Liver (tissue), 3 donors: ENCODE results near the gene ZSWIM4.

Experiments
- ATF3 ChIP-seq: IDR thresholded peaks from 2 replicates; pipeline ENCODE4 v1.6.1; 2016; ENCODE audit warnings: antibody characterized with exemption
- CTCF ChIP-seq: fragments of 150-350 bp; IDR thresholded peaks from 2 replicates; pipeline ENCODE4 v1.5.1; 2017; ENCODE audit warnings: improper control_type of control experiment, low read depth, low read length; ENCODE audit not compliant: missing input control
- EGR1 ChIP-seq, 2 donors: IDR thresholded peaks; 2 replicates each; pipeline ENCODE4 v1.6.1; 2016 to 2018; ENCODE audit warnings: antibody characterized with exemption in 2 of 2, low read depth in 2 of 2
- GABPA ChIP-seq, 2 donors: IDR thresholded peaks in 1 of 2; conservative IDR thresholded peaks in 1 of 2; 2 replicates each; pipeline ENCODE4 v1.6.1; 2016; ENCODE audit warnings: antibody characterized with exemption in 2 of 2, mild to moderate bottlenecking in 1 of 2, moderate library complexity in 1 of 2
- HNF4A ChIP-seq, 2 donors: conservative IDR thresholded peaks; 2 replicates each; pipeline ENCODE4 v1.6.1; 2016; ENCODE audit warnings: antibody characterized with exemption in 2 of 2, mild to moderate bottlenecking in 2 of 2
- MAX ChIP-seq: IDR thresholded peaks from 2 replicates; pipeline ENCODE4 v1.6.1; 2016; ENCODE audit warnings: antibody characterized with exemption
- RAD21 ChIP-seq, 2 donors: IDR thresholded peaks; 2 replicates each; pipeline ENCODE4 v1.6.1; 2016; ENCODE audit warnings: antibody characterized with exemption in 2 of 2, mild to moderate bottlenecking in 2 of 2
- REST ChIP-seq: IDR thresholded peaks from 2 replicates; pipeline ENCODE4 v1.6.1; 2016; ENCODE audit warnings: antibody characterized with exemption, mild to moderate bottlenecking
- RXRA ChIP-seq, 2 donors: IDR thresholded peaks; 2 replicates each; pipeline ENCODE4 v1.6.1; 2017 to 2018; ENCODE audit warnings: antibody characterized with exemption in 2 of 2, mild to moderate bottlenecking in 1 of 2
- SP1 ChIP-seq: IDR thresholded peaks from 2 replicates; pipeline ENCODE4 v1.6.1; 2018; ENCODE audit warnings: antibody characterized with exemption, mild to moderate bottlenecking
- TAF1 ChIP-seq: conservative IDR thresholded peaks from 2 replicates; pipeline ENCODE4 v1.6.1; 2016; ENCODE audit warnings: antibody characterized with exemption, mild to moderate bottlenecking
- YY1 ChIP-seq: IDR thresholded peaks from 2 replicates; pipeline ENCODE4 v1.6.1; 2016; ENCODE audit warnings: antibody characterized with exemption, mild to moderate bottlenecking
- ZBTB33 ChIP-seq: IDR thresholded peaks from 2 replicates; pipeline ENCODE4 v1.6.1; 2016; ENCODE audit warnings: antibody characterized with exemption
- donor health status: healthy.
- donor health status: healthy.

- TF ChIP-seq RAD21 (IDR thresholded peaks at IDR 0.05) (no peak), GABPA (IDR thresholded peaks at IDR 0.05 in 1 of 2, conservative IDR thresholded peaks at IDR 0.05 in 1 of 2) (no peak), MAX (no peak), RXRA (IDR thresholded peaks at IDR 0.05) (no peak), CTCF (no peak), EGR1 (IDR thresholded peaks at IDR 0.05; ENCODE audit: low read depth in 2 of 2) (no peak), ZBTB33 (no peak), SP1 (no peak), TAF1 (no peak), YY1 (no peak), REST (no peak), HNF4A (conservative IDR thresholded peaks at IDR 0.05) (no peak), ATF3 (no peak)
Measured at GRCh38 chr19:13799669-13800068, 4.4 kb downstream of the ZSWIM4 start.
